ENCODE measurements around the gene TMPRSS3. TPM values are rescaled to one million over a fixed set of nuclear protein-coding genes. Genes with fewer than 3 reads are reported as not detected.

Gene TMPRSS3
- total RNA-seq, 2 experiments from 2014 or later = 49.1 to 50.7 TPM

DNA sequence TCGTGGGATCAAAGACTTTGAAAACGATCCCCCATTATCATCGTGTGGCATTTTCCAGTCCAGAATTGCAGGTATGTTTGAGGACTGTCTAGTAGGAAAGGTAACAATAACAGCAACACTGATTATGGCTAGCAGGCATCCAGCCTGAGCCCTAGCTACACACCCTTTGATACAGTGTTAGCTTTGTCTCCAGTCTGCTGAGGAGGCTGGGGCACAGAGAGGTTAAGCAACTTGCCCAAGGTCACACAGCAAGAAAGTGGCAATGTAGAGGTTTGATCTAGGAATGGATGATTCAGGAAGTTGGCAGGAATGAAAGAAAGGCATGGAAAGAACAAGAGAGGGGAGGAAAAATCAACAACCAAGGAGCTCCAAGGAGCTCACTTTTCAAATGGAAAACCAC is 39.0 kb upstream of the TMPRSS3 start:
- H3K27me3 Mint-ChIP-seq = peaks cover 4% of the 10 kb centered on the region
- no peak for DNase-seq
- no peak overlapping the region for H3K4me3 Mint-ChIP-seq
- H3K4me1 Mint-ChIP-seq = peaks cover 46% of the 10 kb centered on the region
- H3K9me3 Mint-ChIP-seq = peaks cover 20% of the 10 kb centered on the region
- peak overlapping the region; percentile 14 for H3K27ac Mint-ChIP-seq
- H3K36me3 Mint-ChIP-seq = peaks cover 89% of the 10 kb centered on the region

DNA sequence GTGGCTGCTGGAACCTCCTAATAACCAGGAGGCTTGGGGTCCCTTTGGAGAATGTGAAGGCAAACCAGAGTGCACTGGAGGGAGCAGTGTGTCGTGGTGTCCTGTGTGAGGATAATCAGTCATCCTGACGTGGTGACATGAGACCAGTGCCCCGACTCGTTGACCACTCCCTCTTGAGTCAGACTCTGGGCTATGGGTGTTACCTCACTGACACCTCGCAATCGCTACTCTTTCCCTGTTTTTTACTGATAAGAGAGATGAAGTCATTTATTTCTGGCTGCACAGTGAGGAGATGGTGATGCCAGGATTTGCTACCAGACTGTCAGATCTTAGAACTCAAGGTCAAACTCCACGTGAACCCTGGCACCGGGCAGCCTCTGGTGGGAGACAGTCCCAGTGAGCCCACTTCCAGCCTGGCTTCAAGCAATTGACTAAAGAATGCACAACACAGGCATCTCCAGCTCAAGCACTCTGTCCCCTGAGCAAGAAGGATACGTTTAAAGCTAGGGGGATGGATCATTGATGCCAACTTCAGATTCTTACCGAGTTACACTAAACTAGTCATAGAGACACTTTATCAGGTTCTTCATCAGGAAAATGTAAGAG is 38.2 kb upstream of the TMPRSS3 start:
- H3K4me3 Mint-ChIP-seq = no peak overlapping the region
- H3K27me3 Mint-ChIP-seq = no peaks in the 10 kb centered on the region
- peaks cover 81% of the 10 kb centered on the region for H3K36me3 Mint-ChIP-seq
- H3K9me3 Mint-ChIP-seq = peaks cover 17% of the 10 kb centered on the region
- H3K4me1 Mint-ChIP-seq = peaks cover 40% of the 10 kb centered on the region
- DNase-seq = no peak
- H3K27ac Mint-ChIP-seq = no peak overlapping the region

DNA sequence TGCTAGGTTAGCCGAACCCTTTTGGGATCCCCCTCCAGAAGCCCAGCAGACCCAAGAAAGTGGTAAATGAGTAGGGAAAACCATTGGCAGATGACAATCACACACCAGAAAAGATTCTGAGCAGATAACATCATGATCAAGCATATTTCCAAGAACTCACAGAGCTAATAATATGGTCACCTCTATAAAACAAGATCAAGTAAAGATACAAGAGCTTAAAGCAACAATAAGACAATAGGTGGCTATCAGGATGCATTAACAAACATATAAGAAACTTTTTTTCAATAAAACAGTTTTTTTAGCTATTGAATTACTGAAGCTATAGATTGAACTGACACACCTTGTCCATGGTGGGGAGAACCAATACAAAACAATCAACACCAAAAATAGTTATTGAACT is 36.8 kb upstream of the TMPRSS3 start:
- Mint-ChIP-seq H3K4me1 (peaks cover 31% of the 10 kb centered on the region), H3K27me3 (no peaks in the 10 kb centered on the region), H3K9me3 (peaks cover 17% of the 10 kb centered on the region), H3K27ac (peak overlapping the region; percentile 13), H3K36me3 (peaks cover 74% of the 10 kb centered on the region), H3K4me3 (no peak overlapping the region)
- no peak for DNase-seq

DNA sequence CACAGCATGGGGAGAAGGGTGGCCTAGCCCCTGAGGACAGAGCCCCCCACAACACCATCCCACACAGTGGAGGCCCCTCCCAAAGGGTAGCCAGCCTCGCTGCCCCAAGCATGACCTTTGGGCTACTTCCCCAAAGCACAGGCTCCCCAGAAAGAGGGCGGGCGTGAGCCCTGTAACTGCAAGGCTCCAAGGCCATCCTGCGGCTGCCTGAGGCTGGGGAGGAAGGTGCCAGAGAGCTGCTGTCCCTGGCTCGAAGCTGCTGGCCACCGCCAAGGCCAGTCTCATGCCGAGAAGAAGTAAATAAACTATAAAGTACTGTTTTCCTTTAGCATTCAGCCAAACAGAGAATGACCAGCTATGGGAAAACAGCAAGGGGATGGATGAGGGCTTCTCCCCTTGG is 35.3 kb upstream of the TMPRSS3 start:
- Mint-ChIP-seq H3K9me3 (peaks cover 10% of the 10 kb centered on the region), H3K4me1 (peaks cover 33% of the 10 kb centered on the region), H3K27me3 (no peaks in the 10 kb centered on the region), H3K4me3 (no peak overlapping the region), H3K36me3 (peaks cover 75% of the 10 kb centered on the region), H3K27ac (no peak overlapping the region)
- no peak for DNase-seq

DNA sequence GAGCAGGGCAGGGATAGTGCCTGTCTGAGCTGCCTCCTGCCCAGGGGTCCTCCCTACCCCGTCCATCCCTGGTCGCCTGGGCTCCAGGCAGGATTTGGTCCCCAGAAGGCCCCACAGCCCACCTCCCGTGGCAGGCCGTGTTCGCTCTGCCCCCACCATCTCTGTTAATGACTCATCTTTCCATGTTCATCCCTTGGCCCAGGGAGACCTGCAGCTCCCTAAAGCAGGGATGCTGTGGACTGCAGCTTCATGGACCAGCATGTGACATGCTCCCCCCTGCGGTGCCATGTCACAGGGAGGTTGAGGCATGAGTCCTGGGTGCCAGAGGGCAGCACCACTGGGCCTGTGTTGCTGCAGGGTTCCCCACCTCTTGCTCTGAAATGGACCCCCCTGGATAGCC is 34.7 kb upstream of the TMPRSS3 start:
- H3K4me1 Mint-ChIP-seq = peaks cover 39% of the 10 kb centered on the region
- H3K27me3 Mint-ChIP-seq = no peaks in the 10 kb centered on the region
- DNase-seq = no peak

DNA sequence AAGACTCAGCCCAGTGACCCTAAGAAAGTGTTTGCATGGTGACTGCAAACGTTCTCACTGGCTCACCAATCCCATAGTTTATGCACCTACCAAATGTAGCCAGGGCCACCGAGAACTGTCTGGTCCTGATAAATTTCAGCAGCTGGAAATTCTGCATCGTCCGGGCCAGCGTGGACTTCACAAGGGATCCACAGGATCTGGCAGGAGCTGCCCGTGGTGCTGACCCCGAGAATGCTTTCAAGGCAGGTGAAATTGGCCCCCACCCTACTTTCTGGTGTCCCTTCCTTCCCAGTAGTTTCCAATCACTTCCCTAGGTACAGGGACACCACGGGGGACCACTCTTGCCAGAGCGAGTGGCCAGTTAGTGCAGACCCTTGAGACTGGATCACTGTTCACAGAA is 34.0 kb upstream of the TMPRSS3 start:
- Mint-ChIP-seq H3K36me3 (peaks cover 74% of the 10 kb centered on the region), H3K4me1 (peaks cover 39% of the 10 kb centered on the region)

More for the DNA sequence above, 34.7 kb upstream of the TMPRSS3 start:
- Mint-ChIP-seq H3K36me3 (peaks cover 74% of the 10 kb centered on the region), H3K27ac (no peak overlapping the region), H3K9me3 (peaks cover 10% of the 10 kb centered on the region), H3K4me3 (no peak overlapping the region)

DNA sequence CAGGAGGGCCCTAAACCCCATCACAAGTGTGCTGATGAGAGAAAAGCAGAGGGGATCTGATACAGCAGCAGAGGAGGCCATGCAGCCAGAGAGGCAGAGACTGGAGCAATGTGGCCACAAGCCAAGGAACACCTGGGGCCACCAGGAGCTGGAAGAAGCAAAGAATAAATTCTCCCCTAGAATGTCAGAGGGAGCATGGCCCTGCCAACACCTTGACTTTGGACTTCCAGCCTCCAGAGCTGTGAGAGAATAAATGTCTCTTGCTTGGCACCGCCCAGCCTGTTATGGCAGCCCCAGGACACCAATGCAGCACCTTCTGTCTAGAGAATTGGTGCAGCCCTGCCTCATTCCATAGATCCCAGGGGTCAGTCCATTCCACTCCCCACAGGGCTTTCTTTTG is 33.2 kb upstream of the TMPRSS3 start:
- Mint-ChIP-seq H3K27me3 (no peaks in the 10 kb centered on the region), H3K36me3 (peaks cover 74% of the 10 kb centered on the region), H3K4me1 (peaks cover 42% of the 10 kb centered on the region), H3K27ac (no peak overlapping the region), H3K4me3 (no peak overlapping the region), H3K9me3 (peaks cover 10% of the 10 kb centered on the region)
- no peak for DNase-seq

More for the DNA sequence above, 34.0 kb upstream of the TMPRSS3 start:
- H3K9me3 Mint-ChIP-seq = peaks cover 10% of the 10 kb centered on the region
- H3K27me3 Mint-ChIP-seq = no peaks in the 10 kb centered on the region
- no peak for DNase-seq
- no peak overlapping the region for H3K27ac Mint-ChIP-seq
- no peak overlapping the region for H3K4me3 Mint-ChIP-seq

DNA sequence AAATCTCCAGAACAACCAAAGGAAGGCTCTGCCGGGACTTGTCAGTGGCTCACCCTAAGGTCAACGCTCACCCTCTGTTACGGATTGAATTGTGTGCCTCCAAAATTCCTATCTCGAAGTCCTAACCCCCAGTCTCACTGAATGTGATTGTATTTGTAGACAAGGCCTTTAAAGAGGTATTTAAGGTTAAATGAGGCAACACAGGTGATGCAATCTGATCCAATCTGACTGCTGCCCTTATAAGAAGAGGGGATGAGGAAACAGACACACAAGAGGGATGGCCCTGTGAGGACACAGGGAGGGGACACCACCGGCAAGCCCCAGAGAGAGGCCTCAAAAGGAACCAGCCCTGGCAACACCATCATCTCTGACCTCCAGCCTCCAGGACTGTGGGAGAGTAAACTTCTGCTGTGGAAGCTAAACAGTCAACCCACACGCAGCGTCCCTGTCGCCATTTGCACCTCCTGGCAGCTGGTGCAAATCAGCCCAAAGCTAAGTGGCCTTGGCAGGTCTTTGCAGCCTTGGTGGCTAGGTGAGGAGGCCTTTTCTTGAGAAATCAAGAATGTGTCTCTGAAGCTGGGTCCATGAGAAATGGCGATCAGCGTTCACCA is 32.1 kb upstream of the TMPRSS3 start:
- DNase-seq = no peak

DNA sequence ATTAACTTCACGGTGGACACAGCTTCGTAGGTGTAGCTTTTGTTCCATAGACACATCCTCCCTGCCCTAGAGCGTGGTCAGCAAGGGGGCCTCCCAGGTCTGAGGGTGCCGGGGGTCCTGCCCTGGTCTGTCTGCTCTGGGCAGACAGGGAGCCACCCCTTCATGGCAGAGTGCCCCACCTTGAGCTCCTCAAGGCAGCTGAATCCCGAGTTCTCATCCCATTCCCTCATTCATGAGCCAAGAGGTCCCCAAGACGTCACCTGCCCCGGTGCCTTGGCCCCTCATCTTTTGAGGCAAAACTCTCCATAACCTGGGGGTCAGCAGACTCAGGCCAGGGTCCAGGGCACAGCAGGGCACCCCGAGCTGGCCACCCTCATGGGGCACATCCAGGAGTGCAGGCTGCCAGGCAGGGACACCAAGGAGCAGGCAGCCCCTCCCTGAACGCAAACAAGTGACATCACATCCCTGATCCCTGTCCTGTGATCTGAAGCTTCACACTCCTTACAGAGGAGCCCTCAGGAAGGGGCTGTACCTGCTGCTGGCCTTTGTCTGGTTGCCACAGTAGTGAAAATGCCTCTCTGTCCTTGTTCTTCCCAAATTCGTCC is 31.1 kb upstream of the TMPRSS3 start:
- no peak for DNase-seq
- Mint-ChIP-seq H3K4me3 (no peak overlapping the region), H3K4me1 (peaks cover 53% of the 10 kb centered on the region), H3K27me3 (no peaks in the 10 kb centered on the region), H3K9me3 (peaks cover 2% of the 10 kb centered on the region), H3K36me3 (peaks cover 73% of the 10 kb centered on the region), H3K27ac (peak overlapping the region; percentile 47)

More for the DNA sequence above, 32.1 kb upstream of the TMPRSS3 start:
- H3K4me3 Mint-ChIP-seq = no peak overlapping the region
- no peaks in the 10 kb centered on the region for H3K27me3 Mint-ChIP-seq
- H3K9me3 Mint-ChIP-seq = peaks cover 10% of the 10 kb centered on the region
- peaks cover 74% of the 10 kb centered on the region for H3K36me3 Mint-ChIP-seq
- H3K4me1 Mint-ChIP-seq = peaks cover 52% of the 10 kb centered on the region
- no peak overlapping the region for H3K27ac Mint-ChIP-seq

DNA sequence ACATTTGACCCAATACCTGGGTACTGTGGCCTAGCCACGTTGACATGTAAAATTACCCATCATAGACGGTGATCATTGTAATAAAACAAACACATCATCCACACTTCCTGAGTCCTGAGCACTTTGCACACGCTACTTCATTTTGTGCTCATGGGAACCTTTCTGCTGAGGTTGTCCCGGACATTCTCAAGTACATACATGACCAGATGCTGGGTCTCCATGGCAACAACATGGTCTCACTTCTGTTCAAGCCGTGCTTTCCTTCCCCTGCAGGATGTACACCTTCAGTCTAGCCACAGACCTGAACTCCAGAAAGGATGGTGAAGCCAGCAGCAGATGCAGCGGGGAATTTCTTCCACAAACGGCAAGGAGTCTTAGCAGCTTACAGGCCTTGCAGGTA is 30.6 kb upstream of the TMPRSS3 start:
- peaks cover 73% of the 10 kb centered on the region for H3K36me3 Mint-ChIP-seq
- H3K27me3 Mint-ChIP-seq = no peaks in the 10 kb centered on the region
- no peaks in the 10 kb centered on the region for H3K9me3 Mint-ChIP-seq
- no peak overlapping the region for H3K4me3 Mint-ChIP-seq
- H3K4me1 Mint-ChIP-seq = peaks cover 58% of the 10 kb centered on the region
- DNase-seq = no peak
- peak overlapping the region; percentile 47 for H3K27ac Mint-ChIP-seq

DNA sequence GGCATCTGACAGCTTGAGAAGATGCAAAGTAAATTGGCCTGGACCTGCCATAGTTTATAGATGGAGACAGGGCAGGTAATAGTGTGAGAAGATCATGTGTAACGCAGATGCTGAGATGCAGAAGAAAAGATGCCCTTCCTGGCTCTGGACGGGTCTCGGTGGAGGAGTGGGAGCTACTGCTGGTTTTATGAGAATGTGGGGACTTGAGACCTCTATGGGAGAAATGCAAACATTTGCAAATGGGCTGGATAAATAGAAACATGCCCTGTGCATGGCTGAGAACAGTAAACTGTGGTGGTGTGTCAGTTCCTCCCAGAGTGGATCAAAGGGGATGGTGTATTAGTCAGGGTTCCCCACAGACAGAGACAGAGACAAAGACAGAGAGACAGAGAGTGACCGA is 29.7 kb upstream of the TMPRSS3 start:
- Mint-ChIP-seq H3K4me1 (peaks cover 67% of the 10 kb centered on the region), H3K4me3 (peak overlapping the region; percentile 82), H3K9me3 (no peaks in the 10 kb centered on the region), H3K36me3 (peaks cover 76% of the 10 kb centered on the region), H3K27me3 (no peaks in the 10 kb centered on the region), H3K27ac (peak overlapping the region; percentile 89)
- DNase-seq = no peak

DNA sequence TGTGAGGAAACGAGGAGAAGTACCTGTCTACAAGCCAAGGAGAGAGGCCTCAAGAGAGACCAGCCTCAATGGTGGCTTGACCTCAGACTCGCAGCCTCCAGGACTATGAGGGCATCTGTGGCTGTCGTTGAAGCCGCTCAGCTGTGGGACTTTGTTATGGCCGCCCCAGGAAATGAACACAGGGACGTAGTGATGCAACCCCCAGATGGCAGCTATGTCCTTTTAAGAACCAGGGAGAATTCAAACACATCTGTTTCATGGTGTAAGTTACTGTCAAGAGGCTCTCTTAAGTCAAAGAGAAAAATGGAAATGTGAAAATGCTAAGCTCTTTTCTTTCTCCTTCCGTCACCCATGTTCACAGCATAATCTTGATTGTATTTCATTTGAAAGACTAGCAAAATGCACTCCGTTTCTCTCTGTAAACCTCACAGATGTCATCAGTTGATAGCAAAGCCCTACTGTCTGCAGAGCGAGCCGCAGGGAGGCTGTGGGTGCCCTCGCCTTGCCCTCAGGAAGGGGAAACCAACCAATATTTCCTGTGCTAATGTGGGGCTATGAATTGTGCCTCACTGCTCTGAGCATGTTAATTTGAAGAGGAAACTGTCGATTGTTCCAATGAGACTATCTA is 29.2 kb upstream of the TMPRSS3 start:
- peak overlapping the region; percentile 89 for H3K27ac Mint-ChIP-seq
- H3K4me3 Mint-ChIP-seq = peak overlapping the region; percentile 82
- H3K9me3 Mint-ChIP-seq = no peaks in the 10 kb centered on the region
- DNase-seq = peak; percentile 70
- peaks cover 70% of the 10 kb centered on the region for H3K4me1 Mint-ChIP-seq
- H3K27me3 Mint-ChIP-seq = no peaks in the 10 kb centered on the region
- H3K36me3 Mint-ChIP-seq = peaks cover 78% of the 10 kb centered on the region

DNA sequence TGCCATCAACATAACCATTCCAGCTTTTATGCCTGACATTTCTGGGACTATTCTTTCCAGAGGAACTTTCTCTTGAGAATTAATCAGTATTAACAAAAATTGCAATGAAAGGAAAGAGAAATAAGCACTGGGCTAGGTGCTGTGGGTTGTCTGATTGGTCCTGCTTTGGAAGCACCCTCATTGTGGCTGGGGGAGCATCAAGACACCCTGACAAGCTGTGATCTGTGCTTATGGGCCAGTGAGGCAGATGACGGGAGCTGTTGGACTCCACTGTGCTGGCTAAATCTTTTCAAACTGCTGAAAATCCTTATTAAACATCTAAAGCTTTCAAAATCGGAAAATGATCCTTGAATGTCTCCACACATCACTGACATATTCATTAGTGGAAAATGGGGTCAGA is 27.8 kb upstream of the TMPRSS3 start:
- Mint-ChIP-seq H3K4me3 (peak overlapping the region; percentile 82), H3K27me3 (no peaks in the 10 kb centered on the region), H3K36me3 (peaks cover 89% of the 10 kb centered on the region), H3K4me1 (peaks cover 80% of the 10 kb centered on the region), H3K9me3 (peaks cover 7% of the 10 kb centered on the region), H3K27ac (peak overlapping the region; percentile 89)
- DNase-seq = no peak

DNA sequence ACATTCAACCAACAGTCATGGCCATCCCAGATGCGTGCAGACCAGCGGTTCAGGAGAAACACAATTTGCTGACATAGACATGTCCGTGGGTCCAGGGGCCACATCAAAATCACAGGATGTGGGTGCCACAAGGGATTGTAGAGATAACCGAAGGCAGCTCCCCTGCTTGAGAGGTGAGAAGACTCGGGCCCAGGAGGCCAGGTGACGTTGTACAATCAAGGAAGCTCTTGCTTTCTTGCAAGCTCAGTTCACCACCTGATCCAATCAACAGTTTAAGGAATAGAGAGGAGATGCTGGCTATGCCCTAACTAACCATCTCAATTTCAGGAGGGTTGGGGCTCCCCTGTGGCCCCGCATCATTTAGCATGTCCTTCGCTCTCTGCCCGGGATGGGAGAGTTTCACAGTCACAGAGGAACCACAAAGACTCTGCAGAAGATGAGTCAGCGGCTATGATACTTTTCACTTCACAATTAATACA is 27.4 kb upstream of the TMPRSS3 start:
- Mint-ChIP-seq H3K4me3 (peak overlapping the region; percentile 82), H3K27ac (peak overlapping the region; percentile 89), H3K27me3 (no peaks in the 10 kb centered on the region), H3K9me3 (peaks cover 7% of the 10 kb centered on the region), H3K36me3 (peaks cover 93% of the 10 kb centered on the region), H3K4me1 (peaks cover 84% of the 10 kb centered on the region)
- peak; percentile 66 for DNase-seq
